ENCODE measurements around the gene TIPIN.

The TIPIN gene

GRCh38 chr15:66302489-66303278 lies 53.8 kb downstream of the TIPIN start:
- no peak for DNase-seq

- DNase-seq = no peak
These were observed 57.7 kb downstream of the TIPIN start for GRCh38 chr15:66298803-66299251.

GRCh38 chr15:66296186-66296585 lies 60.3 kb downstream of the TIPIN start:
- DNase-seq = no peak

- peak; percentile 27 for DNase-seq
These were observed 61.6 kb downstream of the TIPIN start for GRCh38 chr15:66294932-66295235.

GRCh38 chr15:66294157-66294931 lies 62.1 kb downstream of the TIPIN start:
- DNase-seq = peak; percentile 83

- peak; percentile 50 for DNase-seq
These were observed 62.9 kb downstream of the TIPIN start, which contains the start of gene DIS3L for GRCh38 chr15:66293419-66294156. TSS of gene DIS3L (plus strand) at chr15:66293568. CDS start at chr15:66293597, 29 bp downstream.

- DNase-seq = no peak
These were observed 63.7 kb downstream of the TIPIN start for GRCh38 chr15:66292571-66293418.

GRCh38 chr15:66291816-66292570 lies 64.5 kb downstream of the TIPIN start:
- peak; percentile 20 for DNase-seq

GRCh38 chr15:66290518-66290917 lies 66.0 kb downstream of the TIPIN start:
- no peak for DNase-seq

- no peak for DNase-seq
These were observed 66.5 kb downstream of the TIPIN start for GRCh38 chr15:66290007-66290406.

- no peak for DNase-seq
These were observed 67.8 kb downstream of the TIPIN start for GRCh38 chr15:66288551-66289185.

- no peak for DNase-seq
These were observed 68.4 kb downstream of the TIPIN start for GRCh38 chr15:66288093-66288492.

- peak; percentile 39 for DNase-seq
These were observed 68.9 kb downstream of the TIPIN start for GRCh38 chr15:66287461-66288057.
